HL-60 (cell line): ENCODE results near the gene IQCH.

Experiments used
- CTCF ChIP-seq: IDR thresholded peaks from one replicate; pipeline ENCODE4 v1.5.1; 2011; ENCODE audit warnings: low read length, control low read depth, inconsistent platforms; ENCODE audit not compliant: insufficient read depth
- POLR2AphosphoS5 ChIP-seq: IDR thresholded peaks from 2 replicates; pipeline ENCODE4 v1.6.1; 2012; ENCODE audit warnings: low read depth

- TF ChIP-seq CTCF (no peak), POLR2AphosphoS5 (no peak)
Measured at GRCh38 chr15:67370206-67370954, 115.8 kb downstream of the IQCH start.
